Right lobe of liver (tissue), 4 donors: ENCODE data around the gene GKN2.

ENCODE experiments used
- POLR2A ChIP-seq: fragments of 450-650 bp; IDR thresholded peaks from one replicate; pipeline ENCODE4 v1.6.1; 2017; ENCODE audit warnings: antibody characterized with exemption, mild to moderate bottlenecking
- TF ChIP-seq, protein P1 (sequence below), 4 donors: fragments of 200-600 bp in 3 of 4; fragments of 450-650 bp in 1 of 4; IDR thresholded peaks; one replicate each; pipeline versions ENCODE4 v1.5.1 to v1.8.0; 2016 to 2022; ENCODE audit warnings: antibody characterized with exemption in 4 of 4, mild to moderate bottlenecking in 2 of 4
- donor health status: DM: no; HTN: no; CAD: no.
- donor health status: DM: no; HTN: no; CAD: no.
- donor health status: DM: no; HTN: yes; CAD: no.

DNA sequence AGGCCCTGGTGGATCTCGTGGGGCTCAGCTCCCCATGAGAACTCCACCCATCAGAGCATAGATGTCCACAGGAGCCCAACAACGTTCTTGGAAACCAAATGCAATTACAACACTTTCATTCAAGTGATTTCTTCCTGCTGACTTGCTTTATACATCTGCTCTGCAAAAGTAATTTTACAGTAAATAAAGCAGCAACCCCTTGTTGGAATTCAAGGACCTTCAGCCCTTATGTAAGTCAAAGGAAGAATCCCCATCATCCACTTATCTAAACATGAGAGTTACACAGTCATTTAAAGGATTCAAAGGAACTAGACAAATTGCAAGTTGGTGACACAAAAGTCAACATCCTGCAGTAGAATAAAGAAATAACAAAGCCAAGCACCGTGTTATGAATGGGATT, 43.2 kb upstream of the GKN2 start:
- TF ChIP-seq, protein P1, sequence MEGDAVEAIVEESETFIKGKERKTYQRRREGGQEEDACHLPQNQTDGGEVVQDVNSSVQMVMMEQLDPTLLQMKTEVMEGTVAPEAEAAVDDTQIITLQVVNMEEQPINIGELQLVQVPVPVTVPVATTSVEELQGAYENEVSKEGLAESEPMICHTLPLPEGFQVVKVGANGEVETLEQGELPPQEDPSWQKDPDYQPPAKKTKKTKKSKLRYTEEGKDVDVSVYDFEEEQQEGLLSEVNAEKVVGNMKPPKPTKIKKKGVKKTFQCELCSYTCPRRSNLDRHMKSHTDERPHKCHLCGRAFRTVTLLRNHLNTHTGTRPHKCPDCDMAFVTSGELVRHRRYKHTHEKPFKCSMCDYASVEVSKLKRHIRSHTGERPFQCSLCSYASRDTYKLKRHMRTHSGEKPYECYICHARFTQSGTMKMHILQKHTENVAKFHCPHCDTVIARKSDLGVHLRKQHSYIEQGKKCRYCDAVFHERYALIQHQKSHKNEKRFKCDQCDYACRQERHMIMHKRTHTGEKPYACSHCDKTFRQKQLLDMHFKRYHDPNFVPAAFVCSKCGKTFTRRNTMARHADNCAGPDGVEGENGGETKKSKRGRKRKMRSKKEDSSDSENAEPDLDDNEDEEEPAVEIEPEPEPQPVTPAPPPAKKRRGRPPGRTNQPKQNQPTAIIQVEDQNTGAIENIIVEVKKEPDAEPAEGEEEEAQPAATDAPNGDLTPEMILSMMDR (IDR thresholded peaks at IDR 0.05), result no peak
- TF ChIP-seq POLR2A, result no peak
